ENCODE measurements around the gene MBD3L3.
"Not testable (repeated sequence)": the region's sequence is repeated elsewhere in the genome, so short reads cannot be mapped to it uniquely, and the experiment has no call there.

Gene MBD3L3

DNA sequence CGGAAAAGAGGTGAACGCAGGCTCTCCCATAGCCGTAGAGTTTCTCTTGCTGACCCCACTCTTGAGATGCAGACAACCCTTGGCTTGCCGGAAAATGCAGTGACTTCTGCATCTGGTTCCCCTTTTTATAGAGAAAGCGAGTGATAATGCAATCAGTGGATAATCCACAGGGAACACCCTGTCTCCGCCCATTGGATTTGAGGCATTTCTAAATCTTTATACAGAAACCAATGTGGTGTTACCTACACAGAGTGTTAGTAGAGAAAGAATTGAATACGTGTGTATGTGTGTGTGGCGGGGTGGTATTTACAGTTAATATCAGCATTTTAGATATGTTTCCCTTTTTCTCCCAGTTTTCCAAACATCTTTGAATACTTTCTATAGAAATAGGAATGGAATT is at the start of gene MBD3L3:
MBD3L3 (minus strand) TSS at position 101 of the 400 bp plus-strand sequence; CDS start at position 30, 71 bp downstream.
- not testable (repeated sequence) for DNase-seq (ENCODE audit: low spot score)

DNA sequence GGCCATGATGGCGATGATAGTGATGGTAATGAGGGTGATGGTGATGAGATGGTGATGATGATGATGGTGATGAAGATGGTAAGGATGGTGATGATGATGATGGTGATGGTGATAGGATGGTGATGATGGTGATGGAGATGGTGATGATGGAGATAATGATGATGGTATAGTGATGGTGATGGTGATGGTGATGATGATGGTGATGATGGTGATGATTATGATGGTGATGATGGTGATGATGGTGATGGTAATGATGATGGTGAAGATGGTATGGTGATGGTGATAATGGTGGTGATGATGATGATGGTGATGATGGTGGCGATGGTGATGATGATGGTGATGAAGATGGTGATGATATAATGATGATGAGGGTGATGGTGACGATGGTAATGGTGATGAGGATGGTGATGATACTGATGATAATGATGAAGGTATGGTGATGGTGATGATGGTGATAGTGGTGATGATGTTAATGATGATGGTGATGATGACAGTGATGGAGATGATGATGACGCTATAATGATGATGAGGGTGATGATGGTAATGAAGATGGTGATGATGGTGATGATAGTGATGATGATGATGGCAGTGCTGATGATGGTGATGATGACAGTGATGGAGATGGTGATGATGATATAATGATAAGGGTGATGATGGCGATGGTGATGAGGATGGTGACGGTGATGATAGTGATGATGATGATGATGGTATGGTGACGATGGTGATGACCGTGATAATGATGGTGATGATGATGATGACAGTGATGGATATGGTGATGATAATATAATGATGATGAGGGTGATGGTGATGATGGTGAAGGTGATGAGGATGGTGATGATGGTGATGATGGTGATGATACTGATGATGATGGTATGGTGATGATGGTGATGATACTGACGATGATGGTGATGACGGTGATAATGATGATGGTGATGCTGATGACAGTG is 48.5 kb upstream of the MBD3L3 start:
- no peak for DNase-seq (ENCODE audit: low spot score)

DNA sequence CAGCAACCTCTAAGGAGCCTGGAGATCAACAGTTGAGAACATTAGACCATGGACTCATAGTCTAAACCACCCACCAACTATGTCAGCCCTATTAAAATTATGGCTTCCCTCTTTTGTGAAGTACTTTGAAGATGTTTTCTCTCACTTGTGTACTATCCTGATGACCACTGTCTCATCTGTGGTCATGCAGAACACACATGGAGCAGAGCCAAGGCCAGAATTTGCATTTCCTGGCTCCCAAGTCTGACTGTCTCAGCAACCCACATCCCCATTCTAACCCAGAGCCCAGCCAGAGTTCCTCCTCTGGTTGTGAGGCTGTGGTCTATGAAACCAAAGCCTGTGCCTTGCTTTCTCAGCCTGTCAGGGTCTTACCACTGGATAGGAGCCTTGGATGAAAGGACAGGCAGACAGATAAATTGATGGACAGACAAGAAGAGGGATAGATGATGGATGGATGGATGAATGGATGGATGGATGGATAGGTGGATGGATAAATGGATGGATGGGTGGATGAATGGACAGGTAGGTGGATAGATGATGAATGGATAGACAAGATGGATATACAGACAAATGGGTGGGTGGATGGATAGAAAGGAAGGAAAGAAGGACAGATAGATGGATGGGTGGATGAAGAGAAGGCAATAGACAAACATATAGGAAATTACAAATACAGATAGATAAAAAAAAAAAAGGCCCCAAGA is 46.4 kb upstream of the MBD3L3 start:
- DNase-seq (ENCODE audit: low spot score), result no peak

DNA sequence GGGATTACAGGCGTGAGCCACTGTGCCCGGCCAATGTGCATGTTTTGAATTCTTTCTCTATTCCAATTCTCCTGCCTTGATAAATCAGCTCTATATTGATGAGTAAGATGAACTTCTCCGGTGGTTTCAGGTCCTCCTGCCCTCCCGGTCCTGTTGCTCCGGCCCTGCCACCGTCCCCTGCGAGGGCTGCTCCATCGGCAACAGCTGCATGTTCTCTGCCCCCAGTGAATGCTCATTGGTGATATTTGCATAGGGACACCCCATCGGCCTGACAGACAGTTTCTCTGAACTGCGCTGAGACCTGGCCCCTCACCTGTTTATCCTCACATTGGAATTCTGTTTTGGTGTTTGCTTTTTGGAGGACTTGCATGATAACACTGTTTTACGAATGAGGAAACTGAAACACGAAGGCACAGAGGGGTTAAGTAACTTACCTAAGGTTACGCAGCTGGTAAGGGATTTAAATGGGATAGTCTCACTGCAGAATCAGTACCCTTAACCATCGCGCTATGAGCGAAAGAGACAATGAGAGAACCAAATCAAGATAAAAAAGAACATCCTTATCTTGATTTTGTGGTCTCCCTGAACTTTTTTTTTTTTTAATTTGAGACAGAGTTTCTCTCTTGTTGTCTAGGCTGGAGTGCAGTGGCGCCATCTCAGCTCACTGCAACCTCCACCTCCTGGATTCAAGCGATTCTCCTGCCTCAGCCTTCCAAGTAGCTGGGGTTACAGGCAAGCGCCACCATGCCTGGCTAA is 43.2 kb upstream of the MBD3L3 start:
- DNase-seq (ENCODE audit: low spot score), result no peak

DNA sequence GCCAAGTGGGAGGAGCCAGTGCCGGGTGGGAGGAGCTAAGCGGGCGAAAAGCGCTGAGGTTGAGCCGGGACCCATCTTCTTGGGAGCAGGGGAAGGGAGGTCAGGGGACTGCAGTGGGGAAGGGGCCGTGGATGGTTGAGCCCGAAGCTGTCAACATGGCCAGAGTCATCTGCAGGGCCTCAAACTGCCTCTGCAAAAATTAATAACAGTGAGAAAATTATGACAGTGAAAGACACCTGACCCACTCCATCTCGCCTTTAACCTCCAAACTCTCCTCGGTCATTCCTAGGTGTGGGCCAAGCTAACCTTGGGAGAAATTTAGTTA is 41.1 kb upstream of the MBD3L3 start:
- no peak for DNase-seq (ENCODE audit: low spot score)

DNA sequence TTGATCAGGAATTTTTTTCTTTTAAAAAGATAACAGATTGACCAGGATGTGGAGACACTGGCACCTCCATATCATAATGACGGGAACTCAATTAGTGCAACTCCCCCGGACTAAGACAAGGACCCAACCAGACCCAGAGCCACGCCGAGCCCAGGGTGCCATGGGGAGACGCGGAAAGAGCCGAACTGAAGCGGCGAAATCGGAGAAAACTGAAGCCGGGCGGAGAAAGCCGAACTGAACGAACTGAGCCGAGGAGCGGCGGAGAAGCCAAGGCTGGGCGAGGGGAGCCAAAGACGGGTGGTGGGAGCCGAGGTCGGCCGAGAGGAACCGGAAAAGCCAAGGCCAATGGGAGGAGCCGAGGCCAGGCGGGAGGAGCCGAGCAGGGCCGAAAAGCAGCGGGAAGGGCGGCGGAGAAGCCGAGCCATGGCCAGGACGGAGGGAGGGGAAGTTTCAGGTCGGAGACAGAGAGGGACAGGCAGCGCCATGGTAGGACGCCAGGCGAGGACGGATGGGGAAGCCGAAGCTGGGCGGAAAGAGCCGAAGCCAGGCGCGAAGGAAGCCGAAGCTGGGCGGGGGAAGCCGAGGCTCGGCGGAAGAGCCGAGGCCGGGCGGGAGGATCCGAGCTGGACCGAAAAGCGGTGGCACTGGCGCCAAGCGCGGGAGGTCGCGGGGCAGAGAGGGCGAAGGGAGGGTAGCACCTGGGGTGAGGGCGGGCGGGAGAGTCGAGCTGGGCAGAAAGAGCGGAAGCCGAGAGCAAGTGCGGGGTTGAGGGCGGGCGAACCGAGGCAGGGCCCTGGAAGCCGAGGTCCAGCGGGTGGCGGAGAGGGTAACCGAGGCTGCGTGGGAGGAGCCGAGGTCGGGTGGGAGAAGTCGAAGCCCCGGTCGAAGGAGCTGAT is 40.5 kb upstream of the MBD3L3 start:
- DNase-seq (ENCODE audit: low spot score), result peak; percentile 60

DNA sequence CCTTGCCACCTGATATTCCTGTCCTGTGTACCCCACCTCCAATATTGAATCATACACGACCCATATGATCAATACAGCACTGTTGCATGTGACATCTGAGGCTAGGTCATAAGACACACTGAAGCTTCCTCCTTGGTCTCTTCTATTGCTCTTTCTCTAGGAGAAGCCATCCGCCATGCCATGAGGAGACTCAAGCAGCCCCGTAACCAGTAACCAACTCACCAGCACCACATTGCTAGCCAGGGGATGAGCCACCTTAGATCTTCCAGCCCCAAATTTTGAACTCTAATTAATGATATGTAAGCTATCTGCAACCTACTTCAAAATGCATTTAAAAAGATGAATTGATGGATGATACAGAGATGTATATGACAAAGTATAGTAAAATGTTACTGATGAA is 39.6 kb upstream of the MBD3L3 start:
- no peak for DNase-seq (ENCODE audit: low spot score)

DNA sequence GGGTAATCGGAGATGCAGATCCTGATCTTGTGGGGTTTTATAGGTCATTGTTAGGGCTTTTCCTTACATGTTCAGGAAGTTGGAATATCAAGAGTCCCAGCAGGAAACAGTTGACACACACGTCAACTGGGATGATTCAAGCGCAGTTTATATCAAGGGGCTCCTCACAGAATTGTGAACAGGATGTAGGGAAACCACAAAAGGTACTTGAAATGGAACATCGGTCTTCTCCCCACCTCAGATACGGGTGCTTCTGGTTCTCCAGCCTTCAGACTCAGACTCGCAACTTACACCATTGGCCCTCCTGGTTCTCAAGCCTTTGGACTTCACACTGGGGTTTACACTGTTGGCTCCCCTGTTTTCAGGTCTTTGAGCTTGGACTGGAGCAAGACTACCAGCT is 30.5 kb upstream of the MBD3L3 start:
- no peak for DNase-seq (ENCODE audit: low spot score)

DNA sequence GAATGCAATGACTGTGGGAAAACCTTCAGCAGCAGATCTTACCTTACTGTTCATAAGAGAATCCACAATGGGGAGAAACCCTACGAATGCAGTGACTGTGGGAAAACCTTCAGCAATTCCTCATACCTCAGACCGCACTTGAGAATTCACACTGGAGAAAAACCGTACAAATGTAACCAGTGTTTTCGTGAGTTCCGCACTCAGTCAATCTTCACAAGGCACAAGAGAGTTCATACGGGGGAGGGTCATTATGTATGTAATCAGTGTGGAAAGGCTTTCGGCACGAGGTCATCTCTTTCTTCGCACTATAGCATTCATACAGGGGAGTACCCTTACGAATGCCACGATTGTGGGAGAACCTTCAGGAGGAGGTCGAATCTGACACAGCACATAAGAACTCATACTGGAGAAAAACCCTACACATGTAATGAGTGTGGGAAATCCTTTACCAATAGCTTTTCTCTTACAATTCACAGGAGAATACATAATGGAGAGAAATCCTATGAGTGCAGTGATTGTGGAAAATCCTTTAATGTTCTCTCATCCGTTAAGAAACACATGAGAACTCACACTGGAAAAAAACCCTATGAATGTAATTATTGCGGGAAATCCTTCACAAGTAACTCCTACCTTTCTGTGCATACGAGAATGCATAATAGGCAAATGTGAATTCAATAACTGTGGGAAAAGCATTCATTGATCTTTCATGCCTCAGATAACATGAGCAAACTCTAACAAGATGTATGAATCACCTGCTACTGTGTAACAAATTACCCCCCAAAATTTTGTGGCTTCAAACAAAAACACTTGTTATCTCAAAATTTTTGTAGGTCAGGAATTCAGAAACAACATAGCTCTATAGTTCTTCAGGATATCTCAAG is 24.8 kb upstream of the MBD3L3 start:
- DNase-seq (ENCODE audit: low spot score), result no peak

DNA sequence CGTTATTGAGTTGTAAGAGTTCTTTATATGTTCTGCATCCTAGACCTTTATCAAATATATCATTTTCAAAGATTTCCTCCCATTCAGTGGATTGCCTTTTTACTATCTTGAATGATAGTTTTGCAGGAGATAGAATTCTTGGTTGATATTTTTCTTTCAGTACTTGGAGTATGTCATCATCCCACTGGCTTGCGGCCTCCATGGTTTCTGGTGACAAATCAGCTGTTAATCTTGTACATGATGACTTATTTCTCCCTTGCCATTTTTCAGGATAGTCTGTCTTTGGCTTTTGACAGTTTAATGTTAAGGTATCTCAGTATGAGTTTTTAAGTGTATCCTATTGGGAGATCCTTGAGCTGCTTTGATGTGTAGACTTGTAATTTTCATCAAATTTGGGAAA is 19.5 kb upstream of the MBD3L3 start:
- DNase-seq (ENCODE audit: low spot score), result no peak

DNA sequence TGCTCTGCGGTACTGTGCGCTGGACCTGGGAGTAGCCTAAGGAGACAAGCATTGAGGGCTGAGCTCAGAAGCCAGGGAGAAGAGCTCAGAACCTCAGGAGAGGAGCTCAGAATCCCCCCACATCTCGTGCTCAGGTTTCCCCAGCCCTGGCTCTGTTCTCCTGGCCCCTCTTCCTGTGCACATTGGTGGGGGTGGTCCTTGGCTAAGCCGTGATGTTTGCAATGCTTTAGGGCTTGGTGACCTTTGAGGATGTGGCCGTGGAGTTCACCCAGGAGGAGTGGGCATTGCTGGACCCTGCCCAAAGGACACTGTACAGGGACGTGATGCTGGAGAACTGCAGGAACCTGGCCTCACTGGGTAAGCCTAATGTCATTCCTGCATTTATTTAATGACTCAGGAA is 17.7 kb upstream of the MBD3L3 start:
- DNase-seq (ENCODE audit: low spot score), result no peak

DNA sequence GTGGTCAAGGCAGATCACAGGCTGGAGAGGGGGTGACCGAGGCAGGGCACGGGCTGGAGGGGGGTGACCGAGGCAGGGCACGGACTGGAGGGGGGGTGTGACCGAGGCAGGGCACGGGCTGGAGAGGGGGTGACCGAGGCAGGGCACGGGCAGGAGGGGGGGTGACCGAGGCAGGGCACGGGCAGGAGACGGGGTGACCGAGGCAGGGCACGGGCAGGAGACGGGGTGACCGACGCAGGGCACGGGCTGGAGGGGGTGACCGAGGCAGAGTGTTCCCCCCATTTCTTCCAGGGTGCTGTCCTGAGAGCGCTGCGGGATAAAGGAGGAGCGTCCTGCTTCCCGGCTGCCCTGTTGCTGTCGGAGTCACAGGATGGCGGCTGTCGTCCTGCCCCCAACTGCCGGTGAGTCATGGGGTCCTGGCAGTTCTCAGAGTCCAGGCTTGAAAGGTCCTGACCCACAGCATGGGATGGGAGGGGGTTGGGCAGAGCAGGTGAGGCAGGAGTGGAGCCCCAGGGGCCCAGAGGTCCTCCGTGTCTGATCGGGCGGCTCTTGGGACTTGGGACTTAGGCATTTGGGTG is 16.3 kb upstream of the MBD3L3 start:
- no peak for DNase-seq (ENCODE audit: low spot score)

DNA sequence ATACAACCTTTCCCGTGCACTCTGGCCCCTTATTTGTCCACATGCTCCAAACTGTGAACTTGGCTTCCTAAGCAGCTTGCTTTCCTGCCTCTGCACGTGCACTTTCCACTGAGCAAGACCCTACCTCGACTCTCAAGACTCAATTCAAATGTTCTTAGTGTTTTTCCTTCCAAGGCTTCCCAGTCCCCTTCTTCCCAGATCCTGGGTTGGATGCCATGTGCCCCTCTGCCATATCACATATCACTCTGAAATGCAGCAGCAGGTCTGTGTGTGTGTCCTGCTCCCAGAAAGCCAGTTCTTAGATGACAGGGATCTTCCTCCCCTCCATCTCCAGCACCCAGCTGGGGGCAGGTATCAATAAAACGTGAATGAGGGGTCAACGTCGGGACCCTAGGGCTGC is 14.1 kb upstream of the MBD3L3 start:
- no peak for DNase-seq (ENCODE audit: low spot score)

DNA sequence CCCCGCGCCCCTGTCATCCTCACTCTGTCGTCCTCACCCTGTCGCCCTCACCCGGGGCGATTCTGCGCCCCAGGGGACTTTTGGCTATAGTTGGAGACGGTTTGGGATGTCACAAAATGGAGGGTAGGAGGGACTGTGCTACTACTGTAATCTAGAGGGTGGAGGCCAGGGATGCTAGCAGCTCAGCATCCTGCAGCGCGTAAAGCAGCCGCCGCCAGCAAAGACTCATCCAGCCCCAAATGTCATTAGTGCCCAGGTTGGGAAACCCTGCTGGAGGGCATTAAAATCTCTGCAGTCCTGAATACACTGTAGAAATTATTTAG is 11.4 kb upstream of the MBD3L3 start:
- DNase-seq (ENCODE audit: low spot score), result no peak

DNA sequence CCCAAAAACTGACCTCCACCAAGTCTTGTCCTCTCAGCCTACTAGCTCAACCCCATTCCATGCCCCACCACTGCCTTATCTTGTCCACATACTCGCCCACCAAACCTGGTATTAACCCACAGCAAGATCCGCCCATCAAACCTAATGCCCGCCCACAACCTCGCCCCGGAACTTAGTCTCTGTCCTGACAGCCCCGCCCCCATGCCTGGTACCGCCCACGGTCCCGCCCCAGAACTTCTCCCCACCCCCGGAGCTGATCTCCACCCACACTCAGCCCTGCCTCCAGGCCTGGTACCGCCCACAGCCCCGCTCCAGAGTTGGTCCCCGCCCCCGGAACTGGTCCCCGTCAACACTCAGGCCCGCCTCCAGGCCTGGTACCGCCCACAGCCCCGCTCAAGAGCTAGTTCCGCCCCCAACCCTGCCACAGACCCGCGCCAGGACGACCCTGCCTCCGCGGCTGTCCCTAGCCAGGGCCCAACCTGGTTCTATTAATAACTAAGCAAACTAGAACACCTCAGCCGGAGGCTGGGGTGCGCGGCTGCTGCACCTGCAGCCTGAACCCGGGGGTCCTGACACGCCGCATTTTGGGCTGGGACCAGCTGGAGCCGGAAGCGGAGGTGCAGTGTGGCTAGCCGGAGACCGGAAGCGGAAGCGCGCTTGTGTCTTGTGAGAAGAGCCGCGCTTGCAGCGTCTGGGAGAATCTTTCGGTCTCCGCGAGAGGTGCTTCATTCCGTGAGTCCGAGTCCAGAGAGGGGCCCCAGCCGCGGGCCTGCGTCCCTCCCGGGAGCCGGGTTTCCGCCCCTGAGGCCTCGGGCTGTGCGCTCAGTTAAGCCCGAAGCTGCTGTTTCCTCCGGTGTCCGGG is 10.8 kb upstream of the MBD3L3 start, which contains the start of gene ZNF557:
ZNF557 (plus strand) TSS at position 662 of the 862 bp plus-strand sequence. CDS start 5,372 bp downstream, outside the sequence.
- peak; percentile 97 for DNase-seq (ENCODE audit: low spot score)

DNA sequence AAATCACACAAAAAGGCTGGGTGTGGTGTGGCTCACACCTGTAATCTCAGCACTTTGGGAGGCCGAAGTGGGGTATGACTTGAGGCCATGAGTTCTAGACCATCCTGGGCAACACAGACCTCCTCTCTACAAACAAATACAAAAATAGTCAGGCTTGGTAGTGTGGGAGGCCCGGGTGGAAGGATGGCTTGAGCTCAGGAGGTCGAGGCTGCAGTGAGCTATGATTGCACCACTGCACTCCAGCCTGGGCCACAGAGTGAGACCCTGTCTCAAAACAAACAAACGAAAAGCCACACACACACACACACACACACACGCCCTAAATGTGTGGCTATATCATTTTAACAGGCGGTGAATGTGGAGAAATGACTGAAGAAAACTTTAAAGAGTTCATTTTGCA is 10.1 kb upstream of the MBD3L3 start:
- DNase-seq (ENCODE audit: low spot score), result no peak

DNA sequence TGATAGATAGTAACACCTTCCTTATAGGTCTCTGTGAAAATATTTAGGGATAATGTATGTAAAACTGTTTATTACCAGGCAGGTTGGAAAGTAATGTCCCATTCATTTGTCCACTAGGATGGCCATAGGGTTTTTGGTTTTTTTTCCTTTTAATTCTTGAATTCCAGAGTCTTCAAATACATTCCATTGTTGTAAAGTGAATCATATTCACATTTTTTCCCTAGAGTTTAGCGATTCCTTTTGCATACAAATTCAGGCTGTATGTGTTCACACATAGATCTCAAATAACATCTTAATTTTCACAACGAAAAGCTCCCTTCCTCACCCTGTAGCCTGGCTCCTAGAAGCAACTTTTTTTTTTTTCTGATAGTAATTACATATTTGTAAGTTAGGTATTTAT is 9.2 kb upstream of the MBD3L3 start:
- DNase-seq (ENCODE audit: low spot score), result no peak

DNA sequence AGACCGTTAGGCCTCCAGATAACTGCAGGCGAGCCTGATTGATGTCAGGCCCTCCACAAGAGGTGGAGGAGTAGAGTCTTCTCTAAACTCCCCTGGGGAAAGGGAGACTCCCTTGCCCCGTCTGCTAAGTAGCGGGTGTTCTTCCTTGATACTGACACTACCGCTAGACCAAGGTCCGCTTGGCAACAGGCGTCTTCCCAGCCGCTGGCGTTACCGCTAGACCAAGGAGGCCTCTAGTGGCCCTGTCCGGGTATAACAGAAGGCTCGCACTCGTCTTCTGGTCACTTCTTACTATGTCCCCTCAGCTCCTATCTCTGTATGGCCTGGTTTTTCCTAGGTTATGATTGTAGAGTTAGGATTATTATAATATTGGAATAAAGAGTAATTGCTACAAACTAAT is 8.6 kb upstream of the MBD3L3 start:
- DNase-seq (ENCODE audit: low spot score), result not testable (repeated sequence)

DNA sequence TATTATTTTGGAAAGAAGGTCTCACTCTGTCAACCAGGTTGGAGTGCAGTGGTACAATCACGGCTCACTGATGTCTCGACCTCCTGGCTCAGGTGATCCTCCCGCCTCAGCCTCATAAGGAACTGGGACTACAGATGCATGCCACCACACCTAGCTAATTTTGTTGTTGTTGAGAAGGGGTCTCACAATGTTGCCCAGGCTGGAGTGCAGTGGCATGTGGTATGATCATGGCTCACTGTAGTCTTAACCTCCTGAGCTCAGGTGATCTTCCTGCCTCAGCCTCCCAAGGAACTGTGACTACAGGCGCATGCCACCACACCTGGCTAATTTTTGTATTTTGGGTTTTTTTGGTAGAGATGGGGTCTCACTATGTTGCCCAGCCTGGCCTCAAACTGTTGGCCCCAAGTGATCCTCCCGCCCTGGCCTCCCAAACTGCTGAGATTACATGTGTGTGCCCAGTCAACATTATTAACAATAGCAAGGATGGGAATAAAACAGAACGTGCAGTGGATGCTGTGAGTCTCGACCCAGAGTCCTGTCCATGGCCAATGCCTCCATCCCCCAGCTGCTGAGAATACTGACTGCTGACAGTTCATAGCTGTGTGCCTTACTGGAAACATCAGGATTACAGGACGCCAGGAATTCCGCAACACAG is 5.4 kb upstream of the MBD3L3 start:
- no peak for DNase-seq (ENCODE audit: low spot score)
